IMR-90 (cell line): ENCODE measurements around the gene MICAL3. TPM values are rescaled to one million over a fixed set of nuclear protein-coding genes. Genes with fewer than 3 reads are reported as not detected.

Source experiments
- ATAC-seq: fragments of 200-7000 bp; cut with Tn5 transposase; 2 replicates; pipeline ENCODE4 v1.9.1; 2020; ENCODE audit warnings: low read depth, mild to moderate bottlenecking, moderate library complexity
- BruUV-seq: library from RNA; stranded (reverse); fragments of 400-500 nt; replicated peaks from 2 replicates; lab custom pipeline; 2021; lab: Mats Ljungman, UMichigan
- CTCF ChIA-PET: fragments of 300-600 bp; formaldehyde crosslinking; extraction: SDS; loops from one replicate; lab custom pipeline; 2021; ENCODE audit warnings: antibody characterized with exemption; lab: Yijun Ruan, JAX
- POLR2A ChIA-PET: fragments of 300-600 bp; sonication (Branson Sonifier 250); formaldehyde crosslinking; loops from one replicate; lab custom pipeline; 2022; ENCODE audit warnings: antibody characterized with exemption; ENCODE audit not compliant: unreplicated experiment; lab: Charles Lee
- DNase-seq: peaks from one replicate; pipeline ENCODE4 v3.0.0; 2013
- H2AFZ ChIP-seq: replicated peaks from 2 replicates; pipeline ENCODE3; 2013; ENCODE audit warnings: low read length, mild to moderate bottlenecking; ENCODE audit not compliant: poor library complexity
- H2AK5ac ChIP-seq: 2 replicates; pipeline ENCODE4 v1.6.1; 2013; ENCODE audit warnings: low read depth, low read length, inconsistent platforms
- H2AK9ac ChIP-seq: replicated peaks from 2 replicates; pipeline ENCODE3; 2013; ENCODE audit warnings: mild to moderate bottlenecking, low read depth, low read length, moderate library complexity; ENCODE audit not compliant: poor library complexity
- H2BK120ac ChIP-seq: 2 replicates; pipeline ENCODE4 v1.6.1; 2013; ENCODE audit warnings: low read depth, low read length, inconsistent platforms
- H2BK15ac ChIP-seq: 3 replicates; pipeline ENCODE4 v1.6.1; 2013; ENCODE audit warnings: low read depth, low read length, inconsistent platforms
- H2BK20ac ChIP-seq: 2 replicates; pipeline ENCODE4 v1.6.1; 2013; ENCODE audit warnings: low read depth, mild to moderate bottlenecking, inconsistent platforms, low read length, moderate library complexity
- H2BK5ac ChIP-seq: 2 replicates; pipeline ENCODE4 v1.6.1; 2013; ENCODE audit warnings: mild to moderate bottlenecking, low read depth, low read length, inconsistent platforms; ENCODE audit not compliant: poor library complexity, severe bottlenecking
- H3K14ac ChIP-seq: replicated peaks from 2 replicates; pipeline ENCODE4 v1.6.1; 2013; ENCODE audit warnings: low read depth, low read length, inconsistent platforms
- H3K18ac ChIP-seq: 2 replicates; pipeline ENCODE4 v1.6.1; 2013; ENCODE audit warnings: low read depth, low read length, control low read depth
- H3K23ac ChIP-seq: 2 replicates; pipeline ENCODE4 v1.6.1; 2013; ENCODE audit warnings: low read depth, low read length, inconsistent platforms
- H3K27ac ChIP-seq: 2 replicates; pipeline ENCODE4 v1.5.1; 2013; ENCODE audit warnings: mild to moderate bottlenecking, control low read depth, low read length; ENCODE audit not compliant: insufficient read depth
- H3K27me3 ChIP-seq: 2 replicates; pipeline ENCODE4 v1.6.1; 2013; ENCODE audit warnings: low read length; ENCODE audit not compliant: control insufficient read depth, insufficient read depth
- H3K36me3 ChIP-seq: 2 replicates; pipeline ENCODE4 v1.6.1; 2013; ENCODE audit warnings: low read length, mixed read lengths; ENCODE audit not compliant: control insufficient read depth, insufficient read depth
- H3K4ac ChIP-seq: 2 replicates; pipeline ENCODE4 v1.6.1; 2013; ENCODE audit warnings: low read depth, low read length, inconsistent platforms
- H3K4me1 ChIP-seq: 2 replicates; pipeline ENCODE4 v1.6.1; 2013; ENCODE audit warnings: low read length, mixed read lengths; ENCODE audit not compliant: control insufficient read depth, insufficient read depth
- H3K4me2 ChIP-seq: 2 replicates; pipeline ENCODE4 v1.6.1; 2013; ENCODE audit warnings: low read depth, mild to moderate bottlenecking, control low read depth, low read length, moderate library complexity
- H3K4me3 ChIP-seq: 2 replicates; pipeline ENCODE4 v1.5.1; 2013; ENCODE audit warnings: low read depth, mild to moderate bottlenecking, control low read depth, low read length, moderate library complexity; ENCODE audit not compliant: insufficient read depth
- H3K56ac ChIP-seq: 2 replicates; pipeline ENCODE4 v1.6.1; 2013; ENCODE audit warnings: low read length, inconsistent platforms; ENCODE audit not compliant: insufficient read depth; ENCODE audit errors: extremely low read depth
- H3K79me1 ChIP-seq, 2 experiments: 2 replicates each; pipeline ENCODE4 v1.6.1; 2013; ENCODE audit warnings: low read length in 2 of 2, inconsistent platforms in 1 of 2, low read depth in 1 of 2
- H3K9ac ChIP-seq: 2 replicates; pipeline ENCODE4 v1.6.1; 2013; ENCODE audit warnings: low read depth, low read length, control low read depth
- H3K9me1 ChIP-seq: 2 replicates; pipeline ENCODE4 v1.6.1; 2013; ENCODE audit warnings: low read length, inconsistent platforms; ENCODE audit not compliant: insufficient read depth
- H3K9me3 ChIP-seq: 2 replicates; pipeline ENCODE4 v1.6.1; 2013; ENCODE audit warnings: low read length; ENCODE audit not compliant: control insufficient read depth, insufficient read depth
- H4K20me1 ChIP-seq: 2 replicates; pipeline ENCODE4 v1.6.1; 2013; ENCODE audit warnings: low read length, inconsistent platforms; ENCODE audit not compliant: insufficient read depth
- H4K5ac ChIP-seq: 2 replicates; pipeline ENCODE4 v1.6.1; 2013; ENCODE audit warnings: mild to moderate bottlenecking, low read depth, low read length, control low read depth
- H4K8ac ChIP-seq, 2 experiments: 2 replicates each; pipeline ENCODE4 v1.6.1; 2013; ENCODE audit warnings: low read depth in 2 of 2, low read length in 2 of 2, control low read depth in 1 of 2, inconsistent platforms in 1 of 2
- H4K91ac ChIP-seq: 2 replicates; pipeline ENCODE4 v1.6.1; 2013; ENCODE audit warnings: low read depth, low read length, inconsistent platforms; ENCODE audit not compliant: insufficient read depth
- BHLHE40 ChIP-seq: fragments of 150-350 bp; IDR thresholded peaks from 2 replicates; pipeline ENCODE4 v1.6.1; 2016; ENCODE audit warnings: mild to moderate bottlenecking, low read depth, low read length
- CEBPB ChIP-seq: IDR thresholded peaks from 2 replicates; pipeline ENCODE4 v1.6.1; 2012; ENCODE audit warnings: low read depth, low read length, improper control_type of control experiment
- CHD1 ChIP-seq: IDR thresholded peaks from 2 replicates; pipeline ENCODE4 v1.6.1; 2012; ENCODE audit warnings: low read depth, low read length, improper control_type of control experiment
- CTCF ChIP-seq: conservative IDR thresholded peaks from 2 replicates; pipeline ENCODE4 v1.5.1; 2012; ENCODE audit warnings: mild to moderate bottlenecking, low read depth, low read length, improper control_type of control experiment
- ELK1 ChIP-seq: fragments of 150-350 bp; IDR thresholded peaks from 2 replicates; pipeline ENCODE4 v1.6.1; 2016; ENCODE audit warnings: low read depth, mild to moderate bottlenecking, low read length, moderate library complexity, borderline replicate concordance
- FOS ChIP-seq: fragments of 150-350 bp; IDR thresholded peaks from 2 replicates; pipeline ENCODE4 v1.6.1; 2016; ENCODE audit warnings: low read depth, low read length
- MAFK ChIP-seq: IDR thresholded peaks from 2 replicates; pipeline ENCODE4 v1.6.1; 2012; ENCODE audit warnings: low read depth, low read length, improper control_type of control experiment
- MAZ ChIP-seq: IDR thresholded peaks from 2 replicates; pipeline ENCODE4 v1.6.1; 2012; ENCODE audit warnings: low read depth, mild to moderate bottlenecking, low read length, improper control_type of control experiment, moderate library complexity, borderline replicate concordance
- MXI1 ChIP-seq: IDR thresholded peaks from 2 replicates; pipeline ENCODE4 v1.6.1; 2012; ENCODE audit warnings: low read depth, mild to moderate bottlenecking, low read length, moderate library complexity, borderline replicate concordance
- NFE2L2 ChIP-seq: fragments of 150-350 bp; IDR thresholded peaks from 2 replicates; pipeline ENCODE4 v1.6.1; 2016; ENCODE audit warnings: low read depth, mild to moderate bottlenecking, low read length
- POLR2A ChIP-seq: IDR thresholded peaks from 2 replicates; pipeline ENCODE4 v1.6.1; 2012; ENCODE audit warnings: mild to moderate bottlenecking, low read depth, low read length
- RAD21 ChIP-seq: IDR thresholded peaks from 2 replicates; pipeline ENCODE4 v1.6.1; 2012; ENCODE audit warnings: low read length, improper control_type of control experiment
- RCOR1 ChIP-seq: IDR thresholded peaks from 2 replicates; pipeline ENCODE4 v1.6.1; 2012; ENCODE audit warnings: mild to moderate bottlenecking, low read length, improper control_type of control experiment; ENCODE audit not compliant: insufficient replicate concordance
- RFX5 ChIP-seq: IDR thresholded peaks from 2 replicates; pipeline ENCODE4 v1.8.0; 2012; ENCODE audit warnings: low read depth, mild to moderate bottlenecking, low read length, moderate library complexity
- SMC3 ChIP-seq: fragments of 150-350 bp; IDR thresholded peaks from 2 replicates; pipeline ENCODE4 v1.6.1; 2016; ENCODE audit warnings: low read depth, mild to moderate bottlenecking, antibody characterized with exemption, low read length, moderate library complexity
- WGBS, 2 experiments: methylation state at CpG; one replicate each; pipeline versions ENCODE4 v1.1.5 to v1.1.7; 2013; ENCODE audit warnings: missing lambda C conversion rate in 2 of 2; ENCODE audit not compliant: insufficient read length in 1 of 2; ENCODE audit errors: extremely low coverage in 2 of 2; 5-methylcytosine and 5-hydroxymethylcytosine counted together
- dilution Hi-C: fragments of 300-500 bp; cut with HindIII; formaldehyde crosslinking; loops from one replicate; pipeline ENCODE4 v1.14.3; 2018; ENCODE audit warnings: low sequenced_read_pairs; ENCODE audit not compliant: unreplicated experiment
- in situ Hi-C: fragments of 300-500 bp; cut with MboI; formaldehyde crosslinking; loops from 3 replicates; pipeline ENCODE4 v1.14.3; 2019; ENCODE audit warnings: low sequenced_read_pairs, inconsistent platforms, mixed read lengths
- intact Hi-C: fragments of 100-400 bp; cut with micrococcal nuclease; formaldehyde crosslinking; loops from 2 replicates; pipeline ENCODE4 v1.10.0; 2022
- polyA plus RNA-seq, 3 experiments: library from polyadenylated mRNA; depleted of rRNA; stranded (reverse); fragments of >200 nt; gene quantifications; 2 replicates each; pipeline ENCODE4 v1.2.3, GENCODE V29; 2012; ENCODE audit warnings: low replicate concordance in 1 of 3
- total RNA-seq: library from RNA; depleted of rRNA; stranded (reverse); fragments of >200 nt; gene quantifications from 2 replicates; pipeline ENCODE4 v1.2.3, GENCODE V29; 2012
- TF ChIP-seq, protein P1 (sequence below): fragments of 150-350 bp; IDR thresholded peaks from 2 replicates; pipeline ENCODE4 v1.6.1; 2017; ENCODE audit warnings: mild to moderate bottlenecking, antibody characterized with exemption, low read length, low read depth

MICAL3 gene
- total and polyA plus RNA-seq, 2 of the 4 experiments (the other 2 are of a cell fraction) = 17.6 to 26.8 TPM

DNA sequence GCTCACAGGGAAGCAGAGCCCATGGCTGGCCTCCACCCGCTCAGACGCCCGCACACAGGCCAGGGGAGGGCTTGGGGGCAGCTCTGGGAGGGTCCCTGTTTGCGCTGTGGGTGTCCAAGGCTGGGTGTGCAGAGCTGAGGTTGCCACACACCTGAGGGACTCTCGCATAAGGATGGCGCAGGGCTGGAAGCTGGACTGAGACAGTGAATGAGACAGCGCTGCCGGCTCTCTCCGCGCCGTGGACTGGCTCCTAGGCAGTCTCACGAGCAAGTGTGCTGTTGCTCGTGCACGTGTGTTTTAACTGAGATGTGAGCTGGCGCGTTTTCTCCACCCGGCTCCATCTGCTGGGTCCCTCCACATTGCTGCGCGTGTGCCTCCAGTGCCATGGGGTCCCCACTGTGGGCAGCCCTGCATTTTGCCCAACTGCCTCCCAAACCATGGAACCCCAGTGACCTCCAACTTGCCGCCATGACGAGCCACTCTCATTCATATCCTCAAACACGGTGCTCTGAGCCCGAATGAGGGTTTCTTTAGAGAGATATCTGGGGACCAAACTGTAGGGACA is 245.9 kb downstream of the MICAL3 start:
- Histone ChIP-seq H2AK5ac (no peak overlapping the region), H2AFZ (no peak overlapping the region), H4K8ac (no peak overlapping the region), H3K27ac (no peak overlapping the region), H2BK120ac (no peak overlapping the region), H3K27me3 (no peaks in the 10 kb centered on the region), H3K9me1 (peaks cover 5% of the 10 kb centered on the region; the same call in 1 of the 2 replicates), H2BK5ac (no peak overlapping the region), H2AK9ac (peak overlapping the region; percentile 13), H3K4me2 (no peak overlapping the region), H4K5ac (no peak overlapping the region), H2BK20ac (no peak overlapping the region), H3K4me1 (peaks cover 14% of the 10 kb centered on the region), H3K9me3 (no peaks in the 10 kb centered on the region), H3K23ac (no peak overlapping the region), H3K18ac (no peak overlapping the region), H3K36me3 (no peaks in the 10 kb centered on the region), H3K14ac (no peak overlapping the region), H3K9ac (no peak overlapping the region), H4K20me1 (peaks cover 3% of the 10 kb centered on the region; the same call in 1 of the 2 replicates), H3K4ac (no peak overlapping the region), H3K56ac (no peak overlapping the region), H2BK15ac (no peak overlapping the region), H3K79me1 (peaks cover 0 to 4% of the 10 kb centered on the region in 2 experiments; a peak in 2 of 4 replicates), H4K91ac (no peak overlapping the region), H3K4me3 (no peak overlapping the region)
- dilution Hi-C loops (no loop called here), intact Hi-C loops (no loop called here), in situ Hi-C loops (no loop called here)
- CTCF ChIA-PET = interaction anchor here (0.6 to 1.0 kb wide), 2 partner anchors 42 to 221 kb away, joined by 3 to 6 read pairs; no protein-coding TSS in a partner anchor
- ATAC-seq (no peak), DNase-seq (no peak)
- POLR2A ChIA-PET = no interaction called here
- no TSS peak for BruUV-seq
- TF ChIP-seq POLR2A (no peak), CEBPB (no peak), MAFK (no peak), RAD21 (no peak), BHLHE40 (no peak), MAZ (no peak), RCOR1 (no peak), SMC3 (no peak), CTCF (no peak), ELK1 (no peak), NFE2L2 (no peak), MXI1 (no peak), RFX5 (no peak), FOS (no peak), CHD1 (no peak)
- TF ChIP-seq, protein P1, sequence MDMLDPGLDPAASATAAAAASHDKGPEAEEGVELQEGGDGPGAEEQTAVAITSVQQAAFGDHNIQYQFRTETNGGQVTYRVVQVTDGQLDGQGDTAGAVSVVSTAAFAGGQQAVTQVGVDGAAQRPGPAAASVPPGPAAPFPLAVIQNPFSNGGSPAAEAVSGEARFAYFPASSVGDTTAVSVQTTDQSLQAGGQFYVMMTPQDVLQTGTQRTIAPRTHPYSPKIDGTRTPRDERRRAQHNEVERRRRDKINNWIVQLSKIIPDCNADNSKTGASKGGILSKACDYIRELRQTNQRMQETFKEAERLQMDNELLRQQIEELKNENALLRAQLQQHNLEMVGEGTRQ = no peak
- 93% methylated on average over 10 of the region's 23 CpGs; no CpG with 5 or more reads in 1 of the 2 experiments for WGBS, 2 experiments
